Measurements from ENCODE around the gene TERT.

The TERT gene

GRCh38 chr5:1205255-1206180, 89.3 kb downstream of the TERT start:
- DNase-seq: no peak

DNA sequence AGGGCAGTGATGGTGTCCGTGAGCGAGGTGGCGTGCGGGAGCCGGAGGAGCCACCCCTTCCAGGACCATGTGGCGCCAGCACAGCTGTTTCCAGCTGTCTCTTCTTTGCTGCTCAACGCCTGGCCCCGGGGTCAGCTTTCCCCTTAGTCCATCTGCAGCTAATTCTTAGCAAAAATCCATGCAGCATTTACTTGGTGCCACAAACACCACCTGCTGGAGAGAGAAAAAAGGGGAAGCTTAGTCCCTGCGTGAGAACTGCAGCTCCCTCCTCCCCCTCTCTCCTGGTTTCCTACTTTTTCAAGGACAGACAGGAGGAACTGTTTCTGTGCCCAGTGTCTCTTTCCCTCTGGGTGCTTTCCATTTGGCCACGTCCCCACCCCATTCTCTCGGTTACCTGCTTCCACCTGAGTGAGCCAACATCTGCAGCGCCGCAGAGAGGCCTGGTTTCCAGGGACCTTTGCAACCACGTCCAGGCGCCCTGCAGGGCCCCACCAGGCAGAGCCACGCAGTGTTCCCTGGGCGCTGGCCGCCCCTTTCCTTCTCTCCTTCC, 90.1 kb downstream of the TERT start:
- no peak for DNase-seq

DNA sequence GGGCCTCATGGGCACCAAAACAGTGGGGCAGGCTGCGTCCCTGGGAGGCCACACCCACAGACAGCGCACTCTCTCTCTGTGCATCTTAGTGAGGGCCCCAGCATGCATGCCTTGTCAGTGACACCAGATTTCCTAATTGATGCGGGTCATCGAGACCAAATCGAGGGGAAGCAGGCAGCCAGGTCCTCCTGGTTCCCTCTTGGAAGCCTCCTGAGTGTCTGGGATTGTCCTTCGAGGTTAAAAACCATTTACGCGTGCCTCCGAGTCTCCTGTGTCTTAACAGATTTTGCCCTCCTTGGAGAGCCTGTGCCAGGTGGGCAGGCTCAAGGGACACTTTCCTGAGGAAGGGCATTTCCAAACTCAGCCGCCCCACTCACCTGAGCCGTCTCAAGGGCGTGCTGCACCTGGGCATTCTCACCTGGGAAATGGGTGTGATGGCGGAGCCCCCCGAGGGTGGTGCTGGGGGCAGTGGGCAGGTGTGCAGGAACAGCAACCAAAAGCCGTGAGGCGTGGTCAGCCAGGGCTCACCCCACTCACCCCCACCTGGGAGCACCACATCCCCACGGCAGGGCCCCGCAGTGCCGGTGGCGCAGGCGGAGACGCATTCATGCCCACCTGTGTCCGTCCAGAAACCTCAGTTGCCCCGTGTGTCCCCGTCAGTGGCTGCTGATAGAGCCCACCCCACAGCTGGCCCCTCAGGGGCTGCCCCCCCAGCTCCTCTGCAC, 90.7 kb downstream of the TERT start:
- no peak for DNase-seq

DNA sequence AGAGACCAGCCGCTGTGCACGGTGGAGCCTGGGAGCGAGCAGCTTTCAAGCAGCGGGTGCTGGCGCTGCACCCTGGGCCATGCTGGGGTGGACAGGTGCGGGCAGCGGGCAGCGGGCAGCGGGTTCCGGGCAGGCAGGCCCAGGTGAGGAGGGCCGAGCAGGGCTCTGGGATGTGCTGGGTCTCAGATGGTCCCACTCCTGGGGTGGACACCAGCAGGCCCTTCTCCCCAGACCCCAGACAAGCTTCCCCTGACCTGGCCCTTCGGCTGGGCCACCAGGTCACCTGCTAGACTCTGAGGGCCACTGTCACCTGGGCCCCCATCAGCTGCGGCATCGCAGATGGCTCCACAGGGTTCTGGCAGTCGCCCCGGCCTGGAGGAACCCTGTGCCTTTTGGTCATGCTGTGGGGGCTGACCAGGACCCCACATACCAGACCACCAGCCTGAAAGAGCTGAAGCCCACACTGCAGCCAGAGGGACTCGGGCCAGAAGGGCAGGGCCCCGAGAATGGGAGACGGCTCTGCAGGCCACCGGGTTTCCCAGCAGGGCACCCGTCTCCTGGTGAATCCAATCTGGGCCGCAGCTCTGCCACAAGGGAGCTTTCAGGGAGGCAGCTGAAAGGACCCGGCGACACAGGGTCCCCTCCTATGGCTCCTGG, 91.4 kb downstream of the TERT start:
- DNase-seq: no peak

Data from fibroblast of skin of abdomen (primary cell).